ENCODE results near the gene CTSW.

GRCh38 chr11:65842144-65842543 lies 37.5 kb upstream of the CTSW start:
- TF ChIP-seq, protein P1, sequence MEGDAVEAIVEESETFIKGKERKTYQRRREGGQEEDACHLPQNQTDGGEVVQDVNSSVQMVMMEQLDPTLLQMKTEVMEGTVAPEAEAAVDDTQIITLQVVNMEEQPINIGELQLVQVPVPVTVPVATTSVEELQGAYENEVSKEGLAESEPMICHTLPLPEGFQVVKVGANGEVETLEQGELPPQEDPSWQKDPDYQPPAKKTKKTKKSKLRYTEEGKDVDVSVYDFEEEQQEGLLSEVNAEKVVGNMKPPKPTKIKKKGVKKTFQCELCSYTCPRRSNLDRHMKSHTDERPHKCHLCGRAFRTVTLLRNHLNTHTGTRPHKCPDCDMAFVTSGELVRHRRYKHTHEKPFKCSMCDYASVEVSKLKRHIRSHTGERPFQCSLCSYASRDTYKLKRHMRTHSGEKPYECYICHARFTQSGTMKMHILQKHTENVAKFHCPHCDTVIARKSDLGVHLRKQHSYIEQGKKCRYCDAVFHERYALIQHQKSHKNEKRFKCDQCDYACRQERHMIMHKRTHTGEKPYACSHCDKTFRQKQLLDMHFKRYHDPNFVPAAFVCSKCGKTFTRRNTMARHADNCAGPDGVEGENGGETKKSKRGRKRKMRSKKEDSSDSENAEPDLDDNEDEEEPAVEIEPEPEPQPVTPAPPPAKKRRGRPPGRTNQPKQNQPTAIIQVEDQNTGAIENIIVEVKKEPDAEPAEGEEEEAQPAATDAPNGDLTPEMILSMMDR (conservative IDR thresholded peaks at IDR 0.05; ENCODE audit: low read depth, low read length): no peak
- TF ChIP-seq RAD21 (IDR thresholded peaks at IDR 0.05; ENCODE audit: low read length) (no peak), RFX5 (IDR thresholded peaks at IDR 0.05; ENCODE audit: low read depth, low read length) (no peak), USF2 (IDR thresholded peaks at IDR 0.05; ENCODE audit: low read depth, low read length) (no peak), MXI1 (IDR thresholded peaks at IDR 0.05; ENCODE audit: borderline replicate concordance, low read depth, low read length) (no peak), POLR2A (IDR thresholded peaks at IDR 0.05; ENCODE audit: low read depth, low read length) (no peak), CEBPB (IDR thresholded peaks at IDR 0.05; ENCODE audit: low read depth, low read length) (no peak), MAFK (IDR thresholded peaks at IDR 0.05; ENCODE audit: low read depth, low read length) (no peak), FOS (IDR thresholded peaks at IDR 0.05; ENCODE audit: low read depth, low read length) (no peak)
- TF ChIP-seq, protein P2, sequence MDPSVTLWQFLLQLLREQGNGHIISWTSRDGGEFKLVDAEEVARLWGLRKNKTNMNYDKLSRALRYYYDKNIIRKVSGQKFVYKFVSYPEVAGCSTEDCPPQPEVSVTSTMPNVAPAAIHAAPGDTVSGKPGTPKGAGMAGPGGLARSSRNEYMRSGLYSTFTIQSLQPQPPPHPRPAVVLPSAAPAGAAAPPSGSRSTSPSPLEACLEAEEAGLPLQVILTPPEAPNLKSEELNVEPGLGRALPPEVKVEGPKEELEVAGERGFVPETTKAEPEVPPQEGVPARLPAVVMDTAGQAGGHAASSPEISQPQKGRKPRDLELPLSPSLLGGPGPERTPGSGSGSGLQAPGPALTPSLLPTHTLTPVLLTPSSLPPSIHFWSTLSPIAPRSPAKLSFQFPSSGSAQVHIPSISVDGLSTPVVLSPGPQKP (IDR thresholded peaks at IDR 0.05; ENCODE audit: borderline replicate concordance, low read depth, low read length): no peak

Data from IMR-90 (cell line).